Activated CD8-positive, alpha-beta T cell treated with anti-CD3 and anti-CD28 coated beads for 36 hours (primary cell): Measurements from ENCODE around the gene LITAF. TPM values are rescaled to one million over a fixed set of nuclear protein-coding genes. Genes with fewer than 3 reads are reported as not detected.
"Not testable (repeated sequence)": the region's sequence is repeated elsewhere in the genome, so short reads cannot be mapped to it uniquely, and the experiment has no call there.

Source experiments
- ATAC-seq: fragments of 200-7000 bp; cut with Tn5 transposase; one replicate; pipeline ENCODE4 v1.10.0; 2021; ENCODE audit warnings: mild to moderate bottlenecking, moderate library complexity
- CTCF ChIA-PET: fragments of 350-600 bp; sonication (Branson Sonifier 250); formaldehyde crosslinking; loops from one replicate; lab custom pipeline; 2021; ENCODE audit warnings: antibody characterized with exemption; lab: Charles Lee
- POLR2A ChIA-PET: fragments of 350-600 bp; sonication (Branson Sonifier 250); formaldehyde crosslinking; loops from one replicate; lab custom pipeline; 2021; ENCODE audit warnings: antibody characterized with exemption; lab: Charles Lee
- DNase-seq: peaks from one replicate; pipeline ENCODE4 v3.0.0-alpha.2; 2020
- H3K27ac Mint-ChIP-seq: one replicate; pipeline ENCODE4 v1.8.0; 2021; ENCODE audit warnings: mild to moderate bottlenecking, mixed read lengths
- H3K27me3 Mint-ChIP-seq: one replicate; pipeline ENCODE4 v1.8.0; 2021; ENCODE audit warnings: mixed read lengths
- H3K36me3 Mint-ChIP-seq: one replicate; pipeline ENCODE4 v1.8.0; 2021; ENCODE audit warnings: low read depth, mixed read lengths
- H3K4me1 Mint-ChIP-seq: one replicate; pipeline ENCODE4 v1.8.0; 2021; ENCODE audit warnings: low read depth, mixed read lengths
- H3K4me3 Mint-ChIP-seq: one replicate; pipeline ENCODE4 v1.8.0; 2021; ENCODE audit warnings: mild to moderate bottlenecking, moderate library complexity, mixed read lengths
- H3K9me3 Mint-ChIP-seq: one replicate; pipeline ENCODE4 v1.8.0; 2021; ENCODE audit warnings: mixed read lengths
- intact Hi-C: fragments of 100-400 bp; cut with micrococcal nuclease; formaldehyde crosslinking; loops from one replicate; pipeline ENCODE4 v1.10.0; 2022
- total RNA-seq, 2 experiments: library from RNA; stranded (reverse); gene quantifications; one replicate each; pipeline ENCODE4 v1.2.3, GENCODE V29; 2021
- TF ChIP-seq, protein P1 (sequence below): fragments of 200-600 bp; IDR thresholded peaks from one replicate; pipeline ENCODE4 v1.8.0; 2022; ENCODE audit warnings: antibody characterized with exemption, mild to moderate bottlenecking

LITAF gene
- total RNA-seq, 2 experiments from 2014 or later: 108 to 110 TPM

DNA sequence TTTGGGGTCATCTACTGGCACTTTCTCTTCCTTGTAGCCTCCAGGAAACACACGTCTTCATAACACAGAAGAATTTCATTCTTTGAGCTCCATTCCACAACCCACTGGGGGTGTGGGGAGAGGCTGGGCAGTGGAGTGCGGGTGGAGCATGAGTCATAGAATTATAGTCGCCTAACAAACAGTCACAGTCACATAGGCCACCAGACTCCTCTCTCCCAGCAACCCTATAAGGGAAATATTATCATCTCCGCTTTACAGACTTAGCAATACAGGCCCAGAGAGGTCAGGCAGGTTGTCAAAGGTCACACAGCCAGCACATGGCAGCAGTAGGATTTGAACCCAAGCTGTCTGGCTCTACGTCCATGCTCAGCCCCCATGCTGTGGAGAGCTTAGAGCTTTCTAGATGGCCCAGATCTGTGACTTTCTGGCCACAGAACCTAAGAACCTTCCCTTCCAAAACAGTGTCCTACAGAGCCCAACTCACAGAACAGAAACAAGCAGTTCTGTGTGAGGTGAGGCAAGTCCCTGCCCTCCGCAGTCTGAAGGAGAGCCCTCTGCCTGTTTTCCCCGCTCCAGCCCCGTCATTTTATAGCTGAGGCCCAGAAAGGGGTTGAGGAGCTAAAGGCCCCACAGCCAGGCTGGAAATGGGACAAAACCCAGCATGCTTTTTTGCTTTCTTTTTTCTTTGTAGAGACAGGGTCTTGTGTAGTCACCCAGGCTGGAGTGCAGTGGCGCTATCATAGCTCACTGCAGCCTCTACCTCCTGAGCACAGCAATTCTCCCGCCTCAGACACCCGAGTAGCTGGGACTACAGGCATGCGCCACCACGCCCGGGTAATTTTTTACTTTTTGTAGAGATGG lies 10.7 kb upstream of the LITAF start:
- DNase-seq (peak; percentile 27), ATAC-seq (peak; percentile 81)
- no peaks in the 10 kb centered on the region for H3K27me3 Mint-ChIP-seq
- H3K4me3 Mint-ChIP-seq: no peak overlapping the region
- peaks cover 22% of the 10 kb centered on the region for H3K4me1 Mint-ChIP-seq
- no peaks in the 10 kb centered on the region for H3K36me3 Mint-ChIP-seq
- TF ChIP-seq, protein P1, sequence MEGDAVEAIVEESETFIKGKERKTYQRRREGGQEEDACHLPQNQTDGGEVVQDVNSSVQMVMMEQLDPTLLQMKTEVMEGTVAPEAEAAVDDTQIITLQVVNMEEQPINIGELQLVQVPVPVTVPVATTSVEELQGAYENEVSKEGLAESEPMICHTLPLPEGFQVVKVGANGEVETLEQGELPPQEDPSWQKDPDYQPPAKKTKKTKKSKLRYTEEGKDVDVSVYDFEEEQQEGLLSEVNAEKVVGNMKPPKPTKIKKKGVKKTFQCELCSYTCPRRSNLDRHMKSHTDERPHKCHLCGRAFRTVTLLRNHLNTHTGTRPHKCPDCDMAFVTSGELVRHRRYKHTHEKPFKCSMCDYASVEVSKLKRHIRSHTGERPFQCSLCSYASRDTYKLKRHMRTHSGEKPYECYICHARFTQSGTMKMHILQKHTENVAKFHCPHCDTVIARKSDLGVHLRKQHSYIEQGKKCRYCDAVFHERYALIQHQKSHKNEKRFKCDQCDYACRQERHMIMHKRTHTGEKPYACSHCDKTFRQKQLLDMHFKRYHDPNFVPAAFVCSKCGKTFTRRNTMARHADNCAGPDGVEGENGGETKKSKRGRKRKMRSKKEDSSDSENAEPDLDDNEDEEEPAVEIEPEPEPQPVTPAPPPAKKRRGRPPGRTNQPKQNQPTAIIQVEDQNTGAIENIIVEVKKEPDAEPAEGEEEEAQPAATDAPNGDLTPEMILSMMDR: no peak
- ChIA-PET POLR2A (interaction anchor here (0.8 to 2.3 kb wide), 6 partner anchors 10 to 39 kb away, joined by 3 to 12 read pairs (median 4); partner anchors contain the start of gene LITAF), CTCF (interaction anchor here (0.8 to 2.9 kb wide), 9 partner anchors 8 to 634 kb away, joined by 3 to 19 read pairs (median 4); no protein-coding TSS in a partner anchor)
- peak overlapping the region; percentile 51 for H3K27ac Mint-ChIP-seq
- no peaks in the 10 kb centered on the region for H3K9me3 Mint-ChIP-seq
- intact Hi-C loops: no loop called here

DNA sequence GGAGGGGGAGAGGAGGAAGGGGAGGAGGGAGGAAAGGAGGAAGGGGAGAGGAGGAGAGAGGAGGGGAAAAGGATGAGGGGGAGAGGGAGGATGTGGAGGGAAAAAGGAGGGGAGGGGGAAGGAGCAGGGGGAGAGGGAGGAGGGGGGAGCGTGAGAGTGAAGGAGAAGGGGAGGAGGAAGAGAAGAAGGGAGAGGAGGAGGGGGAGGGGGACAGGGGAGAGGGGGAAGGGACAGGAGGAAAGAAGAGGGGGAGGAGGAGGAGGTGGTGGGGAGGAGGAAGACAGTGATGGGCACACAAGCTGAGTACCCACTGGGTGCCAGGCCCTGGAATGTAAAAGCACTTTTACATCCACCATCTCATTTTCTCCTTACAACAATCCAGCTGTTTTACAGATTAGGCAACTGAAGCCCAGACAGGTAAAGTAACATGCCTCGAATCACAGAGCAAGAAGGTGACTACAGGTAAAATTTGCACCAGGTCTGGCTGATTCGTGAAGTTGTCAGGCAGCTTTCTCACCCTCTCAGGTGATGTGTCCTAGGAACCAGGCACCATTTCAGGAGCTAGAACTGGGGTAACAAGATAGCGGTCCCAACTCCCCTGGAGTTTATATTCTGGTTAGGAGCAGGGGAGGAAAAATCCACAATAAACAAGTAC lies 10.0 kb upstream of the LITAF start:
- H3K27ac Mint-ChIP-seq: no peak overlapping the region
- ChIA-PET CTCF (interaction anchor here (1.0 to 2.9 kb wide), 6 partner anchors 7 to 634 kb away, joined by 3 to 19 read pairs (median 5); no protein-coding TSS in a partner anchor), POLR2A (interaction anchor here (0.8 to 2.3 kb wide), 5 partner anchors 9 to 30 kb away, joined by 3 to 12 read pairs (median 4); partner anchors contain the start of gene LITAF)
- DNase-seq: no peak
- no peak for ATAC-seq
- TF ChIP-seq, protein P1: no peak
- no peaks in the 10 kb centered on the region for H3K36me3 Mint-ChIP-seq
- peaks cover 22% of the 10 kb centered on the region for H3K4me1 Mint-ChIP-seq
- H3K27me3 Mint-ChIP-seq: no peaks in the 10 kb centered on the region
- no peak overlapping the region for H3K4me3 Mint-ChIP-seq
- intact Hi-C loops: no loop called here
- H3K9me3 Mint-ChIP-seq: no peaks in the 10 kb centered on the region

DNA sequence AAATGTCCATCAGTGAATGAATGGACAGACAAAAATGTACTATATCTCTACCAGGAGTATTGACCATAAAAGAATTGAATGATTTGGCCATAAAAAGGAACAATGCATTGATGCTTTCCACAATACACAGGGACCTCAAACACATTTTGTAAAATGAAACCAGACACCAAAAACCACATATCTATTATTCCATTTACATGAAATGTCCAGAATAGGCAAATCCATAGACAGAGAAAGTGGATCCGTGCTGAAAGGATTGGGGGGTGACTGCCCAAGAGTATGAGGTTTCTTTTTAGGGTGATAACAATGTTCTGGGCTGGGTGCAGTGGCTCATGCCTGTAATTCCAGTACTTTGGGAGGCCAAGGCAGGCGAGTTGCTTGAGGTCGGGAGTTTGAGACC lies 6.9 kb upstream of the LITAF start:
- DNase-seq: no peak
- no peak for ATAC-seq
- ChIA-PET CTCF (no interaction called here), POLR2A (no interaction called here)
- Mint-ChIP-seq H3K36me3 (no peaks in the 10 kb centered on the region), H3K4me1 (peaks cover 22% of the 10 kb centered on the region), H3K4me3 (no peak overlapping the region), H3K27ac (no peak overlapping the region), H3K27me3 (no peaks in the 10 kb centered on the region), H3K9me3 (no peaks in the 10 kb centered on the region)
- intact Hi-C loops: no loop called here
- TF ChIP-seq, protein P1: no peak

DNA sequence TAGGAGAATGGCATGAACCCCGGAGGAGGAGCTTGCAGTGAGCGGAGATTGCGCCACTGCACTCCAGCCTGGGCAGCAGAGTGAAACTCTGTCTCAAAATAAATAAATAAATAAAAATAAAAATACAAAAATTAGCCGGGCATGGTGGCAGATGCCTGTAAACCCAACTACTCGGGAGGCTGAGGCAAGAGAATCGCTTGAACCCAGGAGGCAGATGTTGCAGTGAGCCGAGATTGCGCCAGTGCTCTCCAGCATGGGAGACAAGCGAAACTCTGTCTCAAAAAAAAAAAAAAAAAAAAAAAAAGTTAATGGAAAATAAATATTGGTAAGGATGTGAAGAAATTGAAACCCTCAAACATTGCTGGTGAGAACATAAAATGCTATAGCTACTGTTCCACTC lies 6.4 kb upstream of the LITAF start:
- H3K36me3 Mint-ChIP-seq, H3K4me3 Mint-ChIP-seq, ATAC-seq, DNase-seq, POLR2A ChIA-PET, H3K27ac Mint-ChIP-seq, H3K9me3 Mint-ChIP-seq, H3K27me3 Mint-ChIP-seq, CTCF ChIA-PET, intact Hi-C loops: not testable (repeated sequence)
- peaks cover 17% of the 10 kb centered on the region for H3K4me1 Mint-ChIP-seq

DNA sequence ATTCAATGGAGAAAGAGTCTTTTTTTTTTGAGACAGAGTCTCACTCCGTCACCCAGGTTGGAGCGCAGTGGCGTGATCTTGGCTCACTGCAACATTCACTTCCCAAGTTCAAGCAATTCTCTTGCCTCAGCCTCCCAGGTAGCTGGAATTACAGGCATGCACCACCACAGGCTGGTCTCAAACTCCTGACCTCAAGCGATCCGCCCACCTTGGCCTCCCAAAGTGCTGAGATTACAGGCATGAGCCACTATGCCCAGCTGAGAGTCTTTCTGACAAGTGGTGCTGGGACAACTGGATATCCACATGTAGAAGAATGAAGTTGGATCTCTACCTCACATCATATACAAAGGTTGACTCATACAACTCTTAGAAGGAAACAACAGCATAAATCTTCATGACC lies 4.9 kb upstream of the LITAF start:
- CTCF ChIA-PET, H3K27ac Mint-ChIP-seq, intact Hi-C loops, POLR2A ChIA-PET, H3K4me3 Mint-ChIP-seq, H3K27me3 Mint-ChIP-seq, ATAC-seq, H3K36me3 Mint-ChIP-seq, DNase-seq, H3K9me3 Mint-ChIP-seq: not testable (repeated sequence)
- peaks cover 11% of the 10 kb centered on the region for H3K4me1 Mint-ChIP-seq
